Glutamatergic neuron (in vitro differentiated cells): ENCODE data around the gene CFDP1. TPM values are rescaled to one million over a fixed set of nuclear protein-coding genes. Genes with fewer than 3 reads are reported as not detected.

Source experiments
- DNase-seq: peaks from one replicate; pipeline ENCODE4 v3.0.0; 2022
- H3K27ac Mint-ChIP-seq: one replicate; pipeline ENCODE4 v1.8.0; 2020; ENCODE audit warnings: mild to moderate bottlenecking, mixed read lengths, inconsistent platforms; ENCODE audit not compliant: unreplicated experiment
- H3K27me3 Mint-ChIP-seq: one replicate; pipeline ENCODE4 v1.8.0; 2020; ENCODE audit warnings: mild to moderate bottlenecking, moderate library complexity, mixed read lengths, inconsistent platforms; ENCODE audit not compliant: unreplicated experiment
- H3K36me3 Mint-ChIP-seq: one replicate; pipeline ENCODE4 v1.8.0; 2020; ENCODE audit warnings: mild to moderate bottlenecking, mixed read lengths, inconsistent platforms; ENCODE audit not compliant: unreplicated experiment
- H3K4me1 Mint-ChIP-seq: one replicate; pipeline ENCODE4 v1.8.0; 2020; ENCODE audit warnings: mild to moderate bottlenecking, low read depth, mixed read lengths, inconsistent platforms; ENCODE audit not compliant: unreplicated experiment
- H3K4me3 Mint-ChIP-seq: one replicate; pipeline ENCODE4 v1.8.0; 2020; ENCODE audit warnings: mild to moderate bottlenecking, mixed read lengths, inconsistent platforms; ENCODE audit not compliant: unreplicated experiment
- H3K9me3 Mint-ChIP-seq: one replicate; pipeline ENCODE4 v1.8.0; 2020; ENCODE audit warnings: mild to moderate bottlenecking, moderate library complexity, mixed read lengths, inconsistent platforms; ENCODE audit not compliant: unreplicated experiment
- CTCF ChIP-seq: fragments of 200-600 bp; sonication (generic); IDR thresholded peaks from one replicate; pipeline ENCODE4 v1.5.0; 2021; ENCODE audit not compliant: partially characterized antibody, unreplicated experiment
- total RNA-seq: library from RNA; stranded (reverse); fragmentation: NEBNext Ultra II Directional; extraction: Animal tissue kit (Norgen Biotek cat#: 25700); gene quantifications from one replicate; pipeline ENCODE4 v1.2.1, GENCODE V29; 2021; ENCODE audit not compliant: unreplicated experiment

The CFDP1 gene
- total RNA-seq, 1 donor from 2014 or later = 60.1 TPM

GRCh38 chr16:75248142-75248535 is 185.2 kb downstream of the CFDP1 start:
- peaks cover 33% of the 10 kb centered on the region for H3K9me3 Mint-ChIP-seq

GRCh38 chr16:75247249-75247648 is 186.1 kb downstream of the CFDP1 start:
- H3K27ac Mint-ChIP-seq = peak overlapping the region; percentile 73
- H3K4me1 Mint-ChIP-seq = peaks cover 39% of the 10 kb centered on the region
- TF ChIP-seq CTCF = no peak
- peak overlapping the region; percentile 72 for H3K4me3 Mint-ChIP-seq
- no peaks in the 10 kb centered on the region for H3K36me3 Mint-ChIP-seq
- peaks cover 33% of the 10 kb centered on the region for H3K27me3 Mint-ChIP-seq
- DNase-seq = no peak
- H3K9me3 Mint-ChIP-seq = peaks cover 33% of the 10 kb centered on the region

More at GRCh38 chr16:75248142-75248535, 185.2 kb downstream of the CFDP1 start:
- Mint-ChIP-seq H3K36me3 (no peaks in the 10 kb centered on the region), H3K27me3 (peaks cover 35% of the 10 kb centered on the region), H3K4me1 (peaks cover 40% of the 10 kb centered on the region), H3K27ac (peak overlapping the region; percentile 62), H3K4me3 (peak overlapping the region; percentile 70)
- no peak for TF ChIP-seq CTCF
- no peak for DNase-seq

- Mint-ChIP-seq H3K9me3 (peaks cover 32% of the 10 kb centered on the region), H3K36me3 (no peaks in the 10 kb centered on the region), H3K27ac (peak overlapping the region; percentile 88), H3K4me1 (peaks cover 38% of the 10 kb centered on the region), H3K4me3 (peak overlapping the region; percentile 72), H3K27me3 (peaks cover 29% of the 10 kb centered on the region)
- TF ChIP-seq CTCF = no peak
- DNase-seq = no peak
These were observed 186.6 kb downstream of the CFDP1 start for GRCh38 chr16:75246504-75247205.

GRCh38 chr16:75244844-75245758 is 188.2 kb downstream of the CFDP1 start:
- Mint-ChIP-seq H3K4me1 (peaks cover 50% of the 10 kb centered on the region), H3K36me3 (no peaks in the 10 kb centered on the region), H3K27me3 (peaks cover 29% of the 10 kb centered on the region), H3K27ac (peak overlapping the region; percentile 74), H3K9me3 (peaks cover 28% of the 10 kb centered on the region), H3K4me3 (peak overlapping the region; percentile 60)
- DNase-seq = no peak
- TF ChIP-seq CTCF = no peak
